ENCODE results near the gene BPIFB4. TPM values are rescaled to one million over a fixed set of nuclear protein-coding genes. Genes with fewer than 3 reads are reported as not detected.

The BPIFB4 gene
- total and polyA plus RNA-seq, 2 donors (not counting 3 experiments of a cell fraction or from before 2014, with no cell fraction given) = not detected

- Histone ChIP-seq H3K36me3 (ENCODE audit: control insufficient read depth in 2 of 2, extremely low read depth in 1 of 2, insufficient read depth in 2 of 2, low read length in 2 of 2) (no peaks in the 10 kb centered on the region), H3K27ac (ENCODE audit: insufficient read depth, low read depth, low read length) (no peak overlapping the region), H3K4me1 (ENCODE audit: control insufficient read depth, extremely low read depth, insufficient read depth, low read length) (no peaks in the 10 kb centered on the region), H2AFZ (ENCODE audit: low read depth, low read length) (no peak overlapping the region), H3K4me3 (replicated peaks in 1 of 3; ENCODE audit: insufficient read depth in 1 of 3, low read depth in 1 of 3, low read length in 3 of 3) (no peak overlapping the region), H3K79me2 (ENCODE audit: control insufficient read depth, insufficient read depth, low read length) (no peaks in the 10 kb centered on the region), H3K4me2 (ENCODE audit: insufficient read depth, low read length) (no peak overlapping the region), H3K9ac (replicated peaks; ENCODE audit: extremely low read depth, insufficient read depth, low read length) (no peak overlapping the region), H3K9me3 (replicated peaks; ENCODE audit: control insufficient read depth, insufficient read depth, low read length) (no peaks in the 10 kb centered on the region), H3K9me1 (replicated peaks; ENCODE audit: control insufficient read depth, extremely low read depth, insufficient read depth, low read length) (no peaks in the 10 kb centered on the region), H3K27me3 (ENCODE audit: control insufficient read depth in 2 of 2, insufficient read depth in 2 of 2, low read length in 2 of 2) (no peaks in the 10 kb centered on the region), H4K20me1 (replicated peaks; ENCODE audit: control insufficient read depth, extremely low read depth, insufficient read depth, low read length) (no peaks in the 10 kb centered on the region)
- TF ChIP-seq JUN (IDR thresholded peaks at IDR 0.05; ENCODE audit: borderline replicate concordance, insufficient read depth, insufficient read length, low read depth) (no peak), POLR2AphosphoS5 (IDR thresholded peaks at IDR 0.05; ENCODE audit: insufficient read depth, low read depth, low read length) (no peak), CTCF (IDR thresholded peaks at IDR 0.05; ENCODE audit: extremely low read depth in 1 of 2, insufficient read depth in 1 of 2, low read depth in 1 of 2, low read length in 2 of 2) (no peak), EZH2 (IDR thresholded peaks at IDR 0.05; ENCODE audit: borderline replicate concordance, low read depth, low read length, severe bottlenecking) (no peak), FOS (IDR thresholded peaks at IDR 0.05; ENCODE audit: borderline replicate concordance, insufficient read depth, low read length) (no peak), GATA2 (IDR thresholded peaks at IDR 0.05; ENCODE audit: insufficient read depth, insufficient read length, low read depth, low read length) (no peak), POLR2A (IDR thresholded peaks at IDR 0.05; ENCODE audit: low read depth, low read length) (no peak)
- ChIA-PET POLR2A (no interaction called here), CTCF (interaction anchor here (1.1 kb wide), 1 partner anchor 57 kb away, joined by 4 read pairs; no protein-coding TSS in a partner anchor)
- dilution Hi-C loops (cut with MboI; ENCODE audit: extremely low pct_ligation_motif_present, low sequenced_read_pairs) (no loop called here), intact Hi-C loops (cut with micrococcal nuclease) (no loop called here)
- BruUV-seq (replicated peaks) = no TSS peak
- DNase-seq (ENCODE audit: low read depth, low spot score) = no peak
- FAIRE-seq = no peak
These were observed 11.0 kb upstream of the BPIFB4 start for GRCh38 chr20:33068251-33068939.
